WTC11 (cell line): ENCODE data around the gene LRRFIP1.

ENCODE experiments used
- TEAD4 ChIP-seq: sonication (generic); formaldehyde crosslinking; IDR thresholded peaks from 2 replicates; pipeline ENCODE4 v1.8.0; 2022; ENCODE audit warnings: mild to moderate bottlenecking, missing genetic modification reagents
- TF ChIP-seq, protein P1 (sequence below): fragments of 200-600 bp; IDR thresholded peaks from 2 replicates; pipeline ENCODE4 v1.8.0; 2022; ENCODE audit warnings: antibody characterized with exemption
- TF ChIP-seq, protein P2 (sequence below): sonication (generic); formaldehyde crosslinking; IDR thresholded peaks from 2 replicates; pipeline ENCODE4 v1.8.1; 2022; ENCODE audit warnings: mild to moderate bottlenecking, missing genetic modification reagents, moderate library complexity, borderline replicate concordance

DNA sequence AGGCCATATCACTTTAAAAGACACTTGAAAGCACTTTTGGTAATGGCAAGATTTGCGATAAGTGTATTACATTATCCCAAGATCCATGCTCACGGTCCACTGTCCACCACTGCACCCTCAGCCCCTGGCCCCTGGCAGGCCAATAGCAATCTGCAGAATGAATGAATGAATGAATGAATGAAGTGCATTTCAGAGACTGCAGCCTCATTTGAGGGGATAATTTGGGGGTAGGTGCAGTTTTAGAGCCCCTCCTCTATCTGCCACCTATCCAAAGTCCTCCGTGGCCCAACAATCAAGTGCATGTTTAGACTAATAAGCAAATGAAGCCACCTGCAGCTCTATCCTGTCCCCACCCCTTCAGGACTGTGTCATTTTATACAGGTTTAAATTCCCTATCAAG is 169.9 kb downstream of the LRRFIP1 start:
- TF ChIP-seq, protein P1, sequence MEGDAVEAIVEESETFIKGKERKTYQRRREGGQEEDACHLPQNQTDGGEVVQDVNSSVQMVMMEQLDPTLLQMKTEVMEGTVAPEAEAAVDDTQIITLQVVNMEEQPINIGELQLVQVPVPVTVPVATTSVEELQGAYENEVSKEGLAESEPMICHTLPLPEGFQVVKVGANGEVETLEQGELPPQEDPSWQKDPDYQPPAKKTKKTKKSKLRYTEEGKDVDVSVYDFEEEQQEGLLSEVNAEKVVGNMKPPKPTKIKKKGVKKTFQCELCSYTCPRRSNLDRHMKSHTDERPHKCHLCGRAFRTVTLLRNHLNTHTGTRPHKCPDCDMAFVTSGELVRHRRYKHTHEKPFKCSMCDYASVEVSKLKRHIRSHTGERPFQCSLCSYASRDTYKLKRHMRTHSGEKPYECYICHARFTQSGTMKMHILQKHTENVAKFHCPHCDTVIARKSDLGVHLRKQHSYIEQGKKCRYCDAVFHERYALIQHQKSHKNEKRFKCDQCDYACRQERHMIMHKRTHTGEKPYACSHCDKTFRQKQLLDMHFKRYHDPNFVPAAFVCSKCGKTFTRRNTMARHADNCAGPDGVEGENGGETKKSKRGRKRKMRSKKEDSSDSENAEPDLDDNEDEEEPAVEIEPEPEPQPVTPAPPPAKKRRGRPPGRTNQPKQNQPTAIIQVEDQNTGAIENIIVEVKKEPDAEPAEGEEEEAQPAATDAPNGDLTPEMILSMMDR: no peak
- no peak for TF ChIP-seq TEAD4 (CRISPR knock-in tag)
- TF ChIP-seq, protein P2, sequence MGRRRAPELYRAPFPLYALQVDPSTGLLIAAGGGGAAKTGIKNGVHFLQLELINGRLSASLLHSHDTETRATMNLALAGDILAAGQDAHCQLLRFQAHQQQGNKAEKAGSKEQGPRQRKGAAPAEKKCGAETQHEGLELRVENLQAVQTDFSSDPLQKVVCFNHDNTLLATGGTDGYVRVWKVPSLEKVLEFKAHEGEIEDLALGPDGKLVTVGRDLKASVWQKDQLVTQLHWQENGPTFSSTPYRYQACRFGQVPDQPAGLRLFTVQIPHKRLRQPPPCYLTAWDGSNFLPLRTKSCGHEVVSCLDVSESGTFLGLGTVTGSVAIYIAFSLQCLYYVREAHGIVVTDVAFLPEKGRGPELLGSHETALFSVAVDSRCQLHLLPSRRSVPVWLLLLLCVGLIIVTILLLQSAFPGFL (CRISPR knock-in tag): no peak
